GM12878 (cell line): ENCODE measurements around the gene PRKN. TPM values are rescaled to one million over a fixed set of nuclear protein-coding genes. Genes with fewer than 3 reads are reported as not detected.

Source experiments
- ATAC-seq: fragments of 200-7000 bp; cut with Tn5 transposase; 3 replicates; pipeline ENCODE4 v1.9.1; 2020; ENCODE audit warnings: mild to moderate bottlenecking, moderate library complexity
- BruUV-seq: library from RNA; stranded (reverse); fragments of 400-500 nt; replicated peaks from 2 replicates; lab custom pipeline; 2021; lab: Mats Ljungman, UMichigan
- CTCF ChIA-PET: fragments of 300-600 bp; sonication (Branson Sonifier 250); formaldehyde crosslinking; extraction: SDS; loops from one replicate; lab custom pipeline; 2021; ENCODE audit warnings: inconsistent platforms; lab: Yijun Ruan, JAX
- POLR2A ChIA-PET: fragments of 350-600 bp; formaldehyde crosslinking; extraction: SDS; loops from one replicate; lab custom pipeline; 2021; ENCODE audit warnings: inconsistent platforms; lab: Charles Lee
- RAD21 ChIA-PET: fragments of 300-600 bp; sonication (Branson Sonifier 250); formaldehyde crosslinking; loops from one replicate; lab custom pipeline; 2023; ENCODE audit warnings: antibody characterized with exemption; ENCODE audit not compliant: unreplicated experiment; lab: Charles Lee
- SMC1A ChIA-PET: fragments of 300-600 bp; sonication (Branson Sonifier 250); formaldehyde crosslinking; loops from one replicate; lab custom pipeline; 2023; ENCODE audit not compliant: unreplicated experiment, uncharacterized antibody; lab: Charles Lee
- DNase-seq: peaks from one replicate; pipeline ENCODE4 v3.0.0-alpha.2; 2011; ENCODE audit warnings: low read depth, low spot score
- FAIRE-seq: peaks from 3 replicates; lab custom pipeline; 2011; peaks lifted over from hg19 to GRCh38; lab: Jason Lieb, UNC
- H2AFZ ChIP-seq: 2 replicates; pipeline ENCODE4 v1.6.0; 2011; ENCODE audit warnings: low read depth, low read length, control low read depth; ENCODE audit not compliant: control insufficient read depth
- H3K27ac ChIP-seq: 2 replicates; pipeline ENCODE4 v1.5.1; 2011; ENCODE audit warnings: control low read depth; ENCODE audit not compliant: control insufficient read depth, insufficient read depth
- H3K27me3 ChIP-seq, 2 experiments: replicated peaks in 1 of 2; 2 replicates each; pipeline versions ENCODE4 v1.6.0 to v1.6.1; 2011; ENCODE audit warnings: low read length in 1 of 2; ENCODE audit not compliant: control insufficient read depth in 2 of 2, insufficient read depth in 2 of 2
- H3K36me3 ChIP-seq, 2 experiments: 2 replicates each; pipeline ENCODE4 v1.5.1; 2011; ENCODE audit warnings: low read length in 1 of 2; ENCODE audit not compliant: control insufficient read depth in 2 of 2, insufficient read depth in 2 of 2
- H3K4me1 ChIP-seq: 2 replicates; pipeline ENCODE4 v1.6.1; 2011; ENCODE audit warnings: mild to moderate bottlenecking, low read length, moderate library complexity, mixed read lengths; ENCODE audit not compliant: control insufficient read depth, insufficient read depth
- H3K4me2 ChIP-seq: 2 replicates; pipeline ENCODE4 v1.6.0; 2011; ENCODE audit warnings: control low read depth; ENCODE audit not compliant: control insufficient read depth, insufficient read depth
- H3K4me3 ChIP-seq: fragments of 200-600 bp; sonication (generic); 2 replicates; pipeline ENCODE4 v1.5.1; 2016
- H3K79me2 ChIP-seq: 2 replicates; pipeline ENCODE4 v1.6.0; 2011; ENCODE audit warnings: low read length; ENCODE audit not compliant: control insufficient read depth, insufficient read depth
- H3K9ac ChIP-seq: 2 replicates; pipeline ENCODE4 v1.8.0; 2011; ENCODE audit warnings: low read length, control low read depth, mixed read lengths; ENCODE audit not compliant: control insufficient read depth, insufficient read depth
- H3K9me3 ChIP-seq: replicated peaks from 3 replicates; pipeline ENCODE4 v1.5.1; 2011; ENCODE audit warnings: mild to moderate bottlenecking, low read length; ENCODE audit not compliant: control insufficient read depth, insufficient read depth
- H4K20me1 ChIP-seq: 2 replicates; pipeline ENCODE4 v1.6.0; 2011; ENCODE audit not compliant: control insufficient read depth, insufficient read depth
- ASH2L ChIP-seq: fragments of 300-600, 200-600 bp; sonication (generic); IDR thresholded peaks from 2 replicates; pipeline ENCODE4 v1.6.1; 2017; ENCODE audit warnings: low read depth, mild to moderate bottlenecking, borderline replicate concordance
- BRCA1 ChIP-seq: IDR thresholded peaks from 2 replicates; pipeline ENCODE4 v1.6.1; 2011; ENCODE audit warnings: low read depth, low read length, improper control_type of control experiment
- CBFB ChIP-seq: IDR thresholded peaks from 2 replicates; pipeline ENCODE4 v1.6.1; 2016; ENCODE audit warnings: antibody characterized with exemption, low read depth
- ETV6 ChIP-seq, 2 experiments: fragments of 450-650 bp in 1 of 2; IDR thresholded peaks in 1 of 2; conservative IDR thresholded peaks in 1 of 2; 2 replicates each; pipeline ENCODE4 v1.6.1; 2014; ENCODE audit warnings: antibody characterized with exemption in 1 of 2, borderline replicate concordance in 1 of 2, low read depth in 1 of 2, mild to moderate bottlenecking in 1 of 2, moderate library complexity in 1 of 2
- MYB ChIP-seq: fragments of 150-350 bp; IDR thresholded peaks from 2 replicates; pipeline ENCODE4 v1.6.1; 2014; ENCODE audit warnings: mild to moderate bottlenecking, low read depth, low read length, borderline replicate concordance
- NFYB ChIP-seq: IDR thresholded peaks from 2 replicates; pipeline ENCODE4 v1.6.1; 2011; ENCODE audit warnings: low read depth, mild to moderate bottlenecking, low read length, improper control_type of control experiment, moderate library complexity; ENCODE audit not compliant: insufficient read depth
- NR2C1 ChIP-seq: fragments of 450-650 bp; IDR thresholded peaks from 2 replicates; pipeline ENCODE4 v1.6.1; 2017; ENCODE audit warnings: antibody characterized with exemption, mild to moderate bottlenecking, moderate library complexity
- PAX5 ChIP-seq: IDR thresholded peaks from 2 replicates; pipeline ENCODE4 v1.6.1; 2011; ENCODE audit warnings: low read depth, low read length, borderline replicate concordance
- SPI1 ChIP-seq: IDR thresholded peaks from 2 replicates; pipeline ENCODE4 v1.6.1; 2011; ENCODE audit warnings: low read depth, mild to moderate bottlenecking, low read length, moderate library complexity, borderline replicate concordance; ENCODE audit not compliant: insufficient read depth
- ZNF207 ChIP-seq: fragments of 450-650 bp; IDR thresholded peaks from 2 replicates; pipeline ENCODE4 v1.6.1; 2014; ENCODE audit warnings: antibody characterized with exemption, mild to moderate bottlenecking, borderline replicate concordance
- ZNF274 ChIP-seq: IDR thresholded peaks from one replicate; pipeline ENCODE4 v1.8.0; 2011; ENCODE audit not compliant: insufficient read length, insufficient read depth
- ZZZ3 ChIP-seq: IDR thresholded peaks from 2 replicates; pipeline ENCODE4 v1.6.1; 2011; ENCODE audit warnings: low read depth; ENCODE audit not compliant: control insufficient read depth, insufficient read length
- WGBS: methylation state at CpG from one replicate; pipeline ENCODE4 v1.1.6; 2016; ENCODE audit warnings: low lambda C conversion rate; ENCODE audit not compliant: insufficient replicate concordance, insufficient coverage; ENCODE audit errors: missing lambda C conversion rate; 5-methylcytosine and 5-hydroxymethylcytosine counted together
- in situ Hi-C: fragments of 300-500 bp; cut with MboI; formaldehyde crosslinking; loops from 9 replicates; pipeline ENCODE4 v1.14.3; 2018; ENCODE audit warnings: mixed read lengths
- intact Hi-C: fragments of 100-400 bp; cut with micrococcal nuclease; formaldehyde crosslinking; loops from one replicate; pipeline ENCODE4 v1.14.2; 2022; ENCODE audit not compliant: unreplicated experiment
- polyA plus RNA-seq, 11 experiments: library from polyadenylated mRNA; depleted of rRNA in 4 of 11; unstranded in 6 of 11; stranded (reverse) in 5 of 11; fragments of >200 nt; fragmentation: Nextera tagmentation in 4 of 11; fragmentation: Illumina TruSeq in 1 of 11; extraction: Ambion mirVana in 4 of 11; extraction: Trizol in 1 of 11; gene quantifications; 1 replicate in 1 of 11; 2 replicates in 10 of 11; pipeline versions ENCODE4 v1.2.1 to v1.2.3, GENCODE V29; 2011 to 2016; ENCODE audit warnings: inconsistent platforms in 2 of 11, missing spikeins in 2 of 11, low read depth in 1 of 11
- total RNA-seq, 4 experiments: library from RNA; depleted of rRNA in 3 of 4; stranded (reverse); fragments of >200 nt in 3 of 4; fragmentation: Illumina TruSeq in 1 of 4; extraction: Trizol in 1 of 4; gene quantifications; 2 replicates each; pipeline versions ENCODE4 v1.2.1 to v1.2.3, GENCODE V29; 2013 to 2021
- TF ChIP-seq, protein P1 (sequence below): IDR thresholded peaks from 2 replicates; pipeline ENCODE4 v1.6.1; 2011; ENCODE audit warnings: low read depth, low read length, improper control_type of control experiment, borderline replicate concordance
- TF ChIP-seq, protein P2 (sequence below): fragments of 450-650 bp; formaldehyde crosslinking; IDR thresholded peaks from 2 replicates; pipeline ENCODE4 v1.4.0; 2022; ENCODE audit warnings: mild to moderate bottlenecking, moderate library complexity
- TF ChIP-seq, protein P3 (sequence below): fragments of 450-650 bp; IDR thresholded peaks from 2 replicates; pipeline ENCODE4 v1.6.1; 2017; ENCODE audit warnings: borderline replicate concordance

The PRKN gene
- total and polyA plus RNA-seq, 10 of the 15 experiments (the other 5 are each of a cell fraction or from before 2014, with no cell fraction given), result 0.06 to 0.09 TPM; not detected in 8

- 52% methylated on average over 2 of the region's 2 CpGs for WGBS
- in situ Hi-C loops (no loop called here), intact Hi-C loops (no loop called here)
Observed at GRCh38 chr6:161940519-161940918, 787.0 kb downstream of the PRKN start.

More at GRCh38 chr6:161940519-161940918, 787.0 kb downstream of the PRKN start:
- Histone ChIP-seq H3K27me3 (no peaks in the 10 kb centered on the region), H3K4me3 (no peak overlapping the region), H3K36me3 (no peaks in the 10 kb centered on the region), H3K4me1 (no peaks in the 10 kb centered on the region), H4K20me1 (no peaks in the 10 kb centered on the region), H3K79me2 (no peaks in the 10 kb centered on the region), H2AFZ (no peak overlapping the region), H3K9me3 (no peaks in the 10 kb centered on the region), H3K9ac (no peak overlapping the region), H3K27ac (no peak overlapping the region), H3K4me2 (no peak overlapping the region)
- FAIRE-seq (no peak), DNase-seq (no peak), ATAC-seq (no peak)
- ChIA-PET RAD21 (no interaction called here), CTCF (no interaction called here), SMC1A (no interaction called here), POLR2A (no interaction called here)
- TF ChIP-seq CBFB (no peak), PAX5 (no peak), NFYB (no peak), NR2C1 (no peak), ZNF274 (no peak), ETV6 (conservative IDR thresholded peaks at IDR 0.05 in 1 of 2, IDR thresholded peaks at IDR 0.05 in 1 of 2; ENCODE audit: borderline replicate concordance in 1 of 2, low read depth in 1 of 2) (no peak), ZZZ3 (no peak), BRCA1 (no peak), MYB (no peak), SPI1 (no peak), ZNF207 (no peak), ASH2L (no peak)
- TF ChIP-seq, protein P1, sequence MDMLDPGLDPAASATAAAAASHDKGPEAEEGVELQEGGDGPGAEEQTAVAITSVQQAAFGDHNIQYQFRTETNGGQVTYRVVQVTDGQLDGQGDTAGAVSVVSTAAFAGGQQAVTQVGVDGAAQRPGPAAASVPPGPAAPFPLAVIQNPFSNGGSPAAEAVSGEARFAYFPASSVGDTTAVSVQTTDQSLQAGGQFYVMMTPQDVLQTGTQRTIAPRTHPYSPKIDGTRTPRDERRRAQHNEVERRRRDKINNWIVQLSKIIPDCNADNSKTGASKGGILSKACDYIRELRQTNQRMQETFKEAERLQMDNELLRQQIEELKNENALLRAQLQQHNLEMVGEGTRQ, result no peak
- TF ChIP-seq, protein P2, sequence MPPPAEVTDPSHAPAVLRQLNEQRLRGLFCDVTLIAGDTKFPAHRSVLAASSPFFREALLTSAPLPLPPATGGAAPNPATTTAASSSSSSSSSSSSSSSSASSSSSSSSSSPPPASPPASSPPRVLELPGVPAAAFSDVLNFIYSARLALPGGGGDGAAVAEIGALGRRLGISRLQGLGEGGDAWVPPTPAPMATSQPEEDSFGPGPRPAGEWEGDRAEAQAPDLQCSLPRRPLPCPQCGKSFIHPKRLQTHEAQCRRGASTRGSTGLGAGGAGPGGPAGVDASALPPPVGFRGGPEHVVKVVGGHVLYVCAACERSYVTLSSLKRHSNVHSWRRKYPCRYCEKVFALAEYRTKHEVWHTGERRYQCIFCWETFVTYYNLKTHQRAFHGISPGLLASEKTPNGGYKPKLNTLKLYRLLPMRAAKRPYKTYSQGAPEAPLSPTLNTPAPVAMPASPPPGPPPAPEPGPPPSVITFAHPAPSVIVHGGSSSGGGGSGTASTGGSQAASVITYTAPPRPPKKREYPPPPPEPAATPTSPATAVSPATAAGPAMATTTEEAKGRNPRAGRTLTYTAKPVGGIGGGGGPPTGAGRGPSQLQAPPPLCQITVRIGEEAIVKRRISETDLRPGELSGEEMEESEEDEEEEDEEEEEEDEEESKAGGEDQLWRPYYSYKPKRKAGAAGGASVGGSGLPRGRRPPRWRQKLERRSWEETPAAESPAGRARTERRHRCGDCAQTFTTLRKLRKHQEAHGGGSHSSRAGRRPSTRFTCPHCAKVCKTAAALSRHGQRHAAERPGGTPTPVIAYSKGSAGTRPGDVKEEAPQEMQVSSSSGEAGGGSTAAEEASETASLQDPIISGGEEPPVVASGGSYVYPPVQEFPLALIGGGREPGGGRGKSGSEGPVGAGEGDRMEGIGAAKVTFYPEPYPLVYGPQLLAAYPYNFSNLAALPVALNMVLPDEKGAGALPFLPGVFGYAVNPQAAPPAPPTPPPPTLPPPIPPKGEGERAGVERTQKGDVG (CRISPR knock-in tag), result no peak
- TF ChIP-seq, protein P3, sequence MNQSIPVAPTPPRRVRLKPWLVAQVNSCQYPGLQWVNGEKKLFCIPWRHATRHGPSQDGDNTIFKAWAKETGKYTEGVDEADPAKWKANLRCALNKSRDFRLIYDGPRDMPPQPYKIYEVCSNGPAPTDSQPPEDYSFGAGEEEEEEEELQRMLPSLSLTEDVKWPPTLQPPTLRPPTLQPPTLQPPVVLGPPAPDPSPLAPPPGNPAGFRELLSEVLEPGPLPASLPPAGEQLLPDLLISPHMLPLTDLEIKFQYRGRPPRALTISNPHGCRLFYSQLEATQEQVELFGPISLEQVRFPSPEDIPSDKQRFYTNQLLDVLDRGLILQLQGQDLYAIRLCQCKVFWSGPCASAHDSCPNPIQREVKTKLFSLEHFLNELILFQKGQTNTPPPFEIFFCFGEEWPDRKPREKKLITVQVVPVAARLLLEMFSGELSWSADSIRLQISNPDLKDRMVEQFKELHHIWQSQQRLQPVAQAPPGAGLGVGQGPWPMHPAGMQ, result no peak
- BruUV-seq, result no TSS peak
